Measurements from ENCODE around the gene ASCL5. TPM values are rescaled to one million over a fixed set of nuclear protein-coding genes. Genes with fewer than 3 reads are reported as not detected.
A peak's percentile ranks its signal among the peaks of the same experiment; 100 is the strongest.

ASCL5 gene
- total and polyA plus RNA-seq, 4 experiments from 2014 or later, result 0.30 TPM; not detected in 3

- Mint-ChIP-seq H3K27me3 (peaks cover 2 to 3% of the 10 kb centered on the region in 2 donors), H3K4me3 (peak overlapping the region; percentile 85 to 96 (median 90)), H3K27ac (peak overlapping the region in 6 of 7 donors; percentile 74 to 91 (median 84)), H3K4me1 (peaks cover 3 to 19% (median 10%) of the 10 kb centered on the region in 4 donors), H3K9me3 (no peaks in the 10 kb centered on the region), H3K36me3 (no peaks in the 10 kb centered on the region)
- Histone ChIP-seq H3K4me3 (ENCODE audit: low read length in 2 of 2) (peak overlapping the region; percentile 43 to 72), H3K36me3 (ENCODE audit: insufficient read depth, low read length) (no peaks in the 10 kb centered on the region), H3K27ac (ENCODE audit: low read depth, low read length) (peak overlapping the region; percentile 52), H3K4me1 (ENCODE audit: insufficient read depth, low read length) (peaks cover 8% of the 10 kb centered on the region), H3K27me3 (ENCODE audit: insufficient read depth, low read length) (no peaks in the 10 kb centered on the region), H3K9me3 (ENCODE audit: control insufficient read depth in 1 of 2, low read length in 2 of 2) (no peaks in the 10 kb centered on the region)
- ChIA-PET POLR2A (ENCODE audit: partially characterized antibody) (interaction anchor here (0.5 to 1.8 kb wide), 4 partner anchors 12 to 1775 kb away, joined by 3 to 7 read pairs (median 4); partner anchors contain the start of gene TMEM9), CTCF (ENCODE audit: partially characterized antibody) (interaction anchor here (0.8 to 2.4 kb wide), 3 partner anchors 10 to 17 kb away, joined by 3 to 9 read pairs (median 6); partner anchors contain the start of gene TMEM9)
- peak; percentile 63 to 82 (median 65) for DNase-seq
- intact Hi-C loops (cut with micrococcal nuclease), result loop anchor here (1.0 kb wide), 1 partner anchor 16 kb away; the partner anchor contains the start of gene TMEM9
Measured at GRCh38 chr1:201170533-201171062, 43.6 kb upstream of the ASCL5 start.

DNA sequence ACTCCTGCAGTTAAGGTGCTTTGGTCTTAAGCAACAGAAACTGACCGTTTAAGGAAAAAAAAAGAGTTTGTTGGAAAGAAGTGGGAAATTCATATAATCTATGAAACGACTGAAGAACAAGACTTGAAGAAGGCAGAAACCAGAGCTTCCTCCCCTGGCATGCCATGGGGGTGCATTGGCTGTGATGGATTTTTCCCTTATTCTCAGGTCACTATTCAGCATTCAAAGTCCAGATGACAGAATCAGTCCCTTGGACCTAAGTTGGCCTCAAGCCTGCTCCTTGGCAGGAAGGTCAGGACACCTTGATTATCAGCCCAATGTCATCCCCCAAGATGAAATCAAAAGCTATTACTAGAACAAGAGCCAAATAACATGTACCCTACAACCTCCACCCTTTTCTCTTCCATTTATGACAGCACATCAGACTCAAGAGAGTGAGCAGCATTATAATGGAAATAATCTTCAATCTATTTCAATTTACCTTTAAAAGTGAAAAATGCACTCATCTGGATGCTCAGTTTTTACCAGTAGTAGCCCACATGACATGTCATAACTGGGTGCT lies 43.1 kb upstream of the ASCL5 start:
- Mint-ChIP-seq H3K36me3 (no peaks in the 10 kb centered on the region), H3K27ac (peak overlapping the region in 4 of 7 donors; percentile 42 to 88 (median 80)), H3K4me1 (peaks cover 3 to 19% (median 10%) of the 10 kb centered on the region in 4 donors), H3K9me3 (no peaks in the 10 kb centered on the region), H3K4me3 (peak overlapping the region; percentile 63 to 96 (median 88)), H3K27me3 (peaks cover 2 to 3% of the 10 kb centered on the region in 2 donors)
- CTCF ChIA-PET (ENCODE audit: partially characterized antibody), result interaction anchor here (1.0 to 2.4 kb wide), 3 partner anchors 11 to 17 kb away, joined by 3 to 9 read pairs (median 3); no protein-coding TSS in a partner anchor
- POLR2A ChIA-PET (ENCODE audit: partially characterized antibody), result interaction anchor here (1.0 kb wide), 1 partner anchor 13 kb away, joined by 3 read pairs; no protein-coding TSS in a partner anchor
- DNase-seq, result no peak
- peak overlapping the region; percentile 52 for H3K27ac ChIP-seq (ENCODE audit: low read depth, low read length)
- peaks cover 8% of the 10 kb centered on the region for H3K4me1 ChIP-seq (ENCODE audit: insufficient read depth, low read length)
- no peak overlapping the region for H3K4me3 ChIP-seq (ENCODE audit: low read length in 2 of 2)
- intact Hi-C loops (cut with micrococcal nuclease), result loop anchor here (1.0 kb wide), 1 partner anchor 16 kb away; the partner anchor contains the start of gene TMEM9
- H3K36me3 ChIP-seq (ENCODE audit: insufficient read depth, low read length), result no peaks in the 10 kb centered on the region
- no peaks in the 10 kb centered on the region for H3K9me3 ChIP-seq (ENCODE audit: control insufficient read depth in 1 of 2, low read length in 2 of 2)
- H3K27me3 ChIP-seq (ENCODE audit: insufficient read depth, low read length), result no peaks in the 10 kb centered on the region

GRCh38 chr1:201169203-201169602 lies 42.2 kb upstream of the ASCL5 start:
- Mint-ChIP-seq H3K9me3 (no peaks in the 10 kb centered on the region), H3K27me3 (peaks cover 2 to 3% of the 10 kb centered on the region in 2 donors), H3K4me1 (peaks cover 3 to 19% (median 10%) of the 10 kb centered on the region in 4 donors), H3K36me3 (no peaks in the 10 kb centered on the region), H3K27ac (peak overlapping the region in 1 of 7 donors; percentile 21), H3K4me3 (peak overlapping the region in 1 of 8 donors; percentile 21)
- Histone ChIP-seq H3K4me1 (ENCODE audit: insufficient read depth, low read length) (peaks cover 8% of the 10 kb centered on the region), H3K36me3 (ENCODE audit: insufficient read depth, low read length) (no peaks in the 10 kb centered on the region), H3K27ac (ENCODE audit: low read depth, low read length) (no peak overlapping the region), H3K4me3 (ENCODE audit: low read length in 2 of 2) (no peak overlapping the region), H3K9me3 (ENCODE audit: control insufficient read depth in 1 of 2, low read length in 2 of 2) (no peaks in the 10 kb centered on the region), H3K27me3 (ENCODE audit: insufficient read depth, low read length) (no peaks in the 10 kb centered on the region)
- intact Hi-C loops (cut with micrococcal nuclease), result no loop called here
- POLR2A ChIA-PET (ENCODE audit: partially characterized antibody), result interaction anchor here (1.0 kb wide), 1 partner anchor 12 kb away, joined by 3 read pairs; no protein-coding TSS in a partner anchor
- CTCF ChIA-PET (ENCODE audit: partially characterized antibody), result interaction anchor here (1.3 to 2.4 kb wide), 2 partner anchors 10 to 16 kb away, joined by 3 to 9 read pairs; no protein-coding TSS in a partner anchor
- DNase-seq, result no peak

GRCh38 chr1:201167041-201167991 lies 40.3 kb upstream of the ASCL5 start:
- ChIA-PET CTCF (ENCODE audit: partially characterized antibody) (interaction anchor here (1.0 to 1.1 kb wide), 2 partner anchors 17 to 133 kb away, joined by 3 read pairs; no protein-coding TSS in a partner anchor), POLR2A (ENCODE audit: partially characterized antibody) (no interaction called here)
- DNase-seq, result no peak
- Mint-ChIP-seq H3K9me3 (peaks cover 0 to 2% (median 0%) of the 10 kb centered on the region in 8 donors), H3K4me1 (peaks cover 3 to 19% (median 10%) of the 10 kb centered on the region in 4 donors), H3K27me3 (peaks cover 0 to 3% of the 10 kb centered on the region in 2 donors), H3K27ac (peak overlapping the region in 1 of 7 donors; percentile 19), H3K4me3 (no peak overlapping the region), H3K36me3 (no peaks in the 10 kb centered on the region)
- no peaks in the 10 kb centered on the region for H3K9me3 ChIP-seq (ENCODE audit: control insufficient read depth in 1 of 2, low read length in 2 of 2)
- no peaks in the 10 kb centered on the region for H3K36me3 ChIP-seq (ENCODE audit: insufficient read depth, low read length)
- H3K4me1 ChIP-seq (ENCODE audit: insufficient read depth, low read length), result peaks cover 8% of the 10 kb centered on the region
- H3K27ac ChIP-seq (ENCODE audit: low read depth, low read length), result no peak overlapping the region
- intact Hi-C loops (cut with micrococcal nuclease), result no loop called here
- no peak overlapping the region for H3K4me3 ChIP-seq (ENCODE audit: low read length in 2 of 2)
- H3K27me3 ChIP-seq (ENCODE audit: insufficient read depth, low read length), result no peaks in the 10 kb centered on the region

GRCh38 chr1:201164645-201165044 lies 37.7 kb upstream of the ASCL5 start:
- Histone ChIP-seq H3K27ac (ENCODE audit: low read depth, low read length) (no peak overlapping the region), H3K9me3 (ENCODE audit: control insufficient read depth in 1 of 2, low read length in 2 of 2) (no peaks in the 10 kb centered on the region), H3K4me1 (ENCODE audit: insufficient read depth, low read length) (no peaks in the 10 kb centered on the region), H3K4me3 (ENCODE audit: low read length in 2 of 2) (no peak overlapping the region), H3K27me3 (ENCODE audit: insufficient read depth, low read length) (no peaks in the 10 kb centered on the region), H3K36me3 (ENCODE audit: insufficient read depth, low read length) (no peaks in the 10 kb centered on the region)
- intact Hi-C loops (cut with micrococcal nuclease), result no loop called here
- no peak for DNase-seq
- Mint-ChIP-seq H3K27me3 (peaks cover 5 to 7% of the 10 kb centered on the region in 2 donors), H3K4me1 (no peaks in the 10 kb centered on the region), H3K27ac (no peak overlapping the region), H3K36me3 (no peaks in the 10 kb centered on the region), H3K9me3 (peaks cover 0 to 2% (median 0%) of the 10 kb centered on the region in 8 donors), H3K4me3 (no peak overlapping the region)
- ChIA-PET POLR2A (ENCODE audit: partially characterized antibody) (no interaction called here), CTCF (ENCODE audit: partially characterized antibody) (no interaction called here)

DNA sequence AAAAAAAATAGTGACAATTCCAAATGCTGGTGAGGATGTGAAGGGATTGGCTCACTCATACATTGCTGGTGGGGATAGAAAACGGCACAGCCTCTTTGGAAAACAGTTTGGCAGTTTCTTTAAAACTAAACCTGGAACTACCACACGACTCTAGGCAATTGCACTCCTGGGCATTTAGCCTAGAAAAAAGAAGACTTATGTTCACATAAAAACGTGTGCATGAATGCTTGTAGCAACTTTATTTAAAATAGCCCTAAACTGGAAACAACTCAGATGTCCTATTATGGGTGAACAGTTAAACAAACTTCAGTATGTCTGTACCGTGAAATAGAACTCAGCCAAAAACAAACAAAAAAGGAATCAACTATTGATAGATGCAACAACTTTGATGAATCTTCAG lies 36.7 kb upstream of the ASCL5 start:
- no peak for DNase-seq
- Mint-ChIP-seq H3K27me3 (peaks cover 7 to 9% of the 10 kb centered on the region in 2 donors), H3K9me3 (peaks cover 0 to 2% (median 0%) of the 10 kb centered on the region in 8 donors), H3K27ac (no peak overlapping the region), H3K36me3 (no peaks in the 10 kb centered on the region), H3K4me1 (no peaks in the 10 kb centered on the region), H3K4me3 (no peak overlapping the region)
- intact Hi-C loops (cut with micrococcal nuclease), result no loop called here
- ChIA-PET CTCF (ENCODE audit: partially characterized antibody) (no interaction called here), POLR2A (ENCODE audit: partially characterized antibody) (no interaction called here)
- H3K4me1 ChIP-seq (ENCODE audit: insufficient read depth, low read length), result no peaks in the 10 kb centered on the region
- no peaks in the 10 kb centered on the region for H3K27me3 ChIP-seq (ENCODE audit: insufficient read depth, low read length)
- H3K27ac ChIP-seq (ENCODE audit: low read depth, low read length), result no peak overlapping the region
- no peaks in the 10 kb centered on the region for H3K36me3 ChIP-seq (ENCODE audit: insufficient read depth, low read length)
- no peaks in the 10 kb centered on the region for H3K9me3 ChIP-seq (ENCODE audit: control insufficient read depth in 1 of 2, low read length in 2 of 2)
- H3K4me3 ChIP-seq (ENCODE audit: low read length in 2 of 2), result no peak overlapping the region

Data from CD4-positive, alpha-beta memory T cell (primary cell).